Activated CD4-positive, alpha-beta T cell treated with anti-CD3 and anti-CD28 coated beads for 4 hours (primary cell): ENCODE measurements around the gene CNTN1.

ENCODE experiments used
- DNase-seq, 2 donors: peaks; one replicate each; pipeline ENCODE4 v3.0.0-alpha.2; 2020

CNTN1 gene

DNA sequence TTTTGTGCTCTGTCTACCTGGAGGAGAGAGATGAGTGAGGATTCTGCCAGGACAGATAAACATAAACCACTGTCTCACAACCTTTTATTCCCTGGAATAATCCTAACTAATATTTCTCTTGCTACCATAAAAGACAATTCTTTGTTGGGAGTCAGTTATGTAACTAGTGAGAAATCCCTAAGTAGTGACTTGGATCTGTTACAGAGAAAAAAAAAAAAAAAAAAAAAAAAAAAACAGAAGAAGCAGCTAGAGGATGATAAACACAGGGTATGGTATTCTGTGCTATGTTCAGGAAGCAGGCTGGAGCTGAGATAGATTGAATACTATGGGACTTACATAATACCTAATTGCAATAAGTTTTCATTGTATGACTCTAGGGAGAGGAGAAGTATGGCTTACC is 178.7 kb downstream of the CNTN1 start:
- no peak for DNase-seq

GRCh38 chr12:40874868-40875267 is 182.6 kb downstream of the CNTN1 start:
- DNase-seq: no peak

- DNase-seq: no peak
Observed at GRCh38 chr12:40889329-40889728, 197.1 kb downstream of the CNTN1 start.

DNA sequence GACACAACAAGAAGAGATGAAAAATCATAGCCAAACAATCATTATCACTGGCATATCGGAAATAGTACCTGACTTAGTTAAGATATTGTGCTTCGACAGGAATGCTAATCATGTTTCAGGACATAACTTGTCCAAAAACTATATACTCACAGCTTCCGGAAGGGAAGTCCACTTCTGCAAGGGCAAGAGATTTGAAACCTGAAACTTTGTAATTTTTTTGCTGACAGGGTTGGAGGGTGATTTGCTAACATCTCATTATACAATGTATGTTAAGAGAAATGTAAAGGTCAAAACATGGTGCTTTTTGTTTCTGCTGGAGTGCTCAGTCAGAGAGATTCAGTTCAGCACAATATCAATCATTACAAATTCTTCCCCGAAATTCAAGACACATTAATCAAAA is 200.3 kb downstream of the CNTN1 start:
- DNase-seq: no peak

DNA sequence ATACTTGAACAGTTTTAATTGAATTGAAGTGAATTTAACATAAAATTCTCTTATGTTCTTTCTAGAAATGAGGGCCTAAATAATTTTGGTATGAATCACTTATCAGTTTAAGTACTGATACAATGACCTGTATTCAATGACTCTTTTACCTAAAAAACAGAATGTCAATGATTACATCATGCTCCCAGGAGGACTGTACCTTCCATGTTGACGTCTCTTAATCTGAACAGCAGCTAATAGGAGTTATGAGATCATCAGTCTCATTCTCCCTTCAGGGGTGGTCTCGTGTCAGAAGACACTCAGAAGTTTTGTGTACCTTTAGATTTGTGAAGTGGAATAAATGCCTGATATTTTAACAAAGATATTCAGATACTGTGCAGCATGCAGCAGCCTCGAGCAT is 206.3 kb downstream of the CNTN1 start:
- DNase-seq: no peak

GRCh38 chr12:40903040-40903439 is 210.8 kb downstream of the CNTN1 start:
- no peak for DNase-seq

DNA sequence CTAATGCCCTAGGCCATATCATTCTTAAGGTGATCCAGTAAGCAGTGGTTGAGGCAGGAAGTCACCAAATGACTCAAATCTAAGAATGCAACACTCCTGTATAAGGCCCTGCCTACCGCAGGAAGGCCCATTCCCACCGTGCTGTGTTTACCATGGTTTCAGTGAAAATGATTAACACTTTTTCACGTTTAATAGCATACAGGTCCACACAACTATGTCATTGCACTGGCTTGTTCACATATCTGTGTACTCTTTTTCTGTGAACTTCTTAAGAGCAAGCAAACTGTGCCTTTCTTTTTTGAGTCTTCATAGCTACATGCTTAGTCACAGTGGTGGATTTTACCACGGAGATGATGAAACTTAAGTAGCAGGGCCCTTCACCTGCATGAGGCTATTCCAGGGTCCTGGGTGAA is 214.9 kb downstream of the CNTN1 start:
- no peak for DNase-seq

DNA sequence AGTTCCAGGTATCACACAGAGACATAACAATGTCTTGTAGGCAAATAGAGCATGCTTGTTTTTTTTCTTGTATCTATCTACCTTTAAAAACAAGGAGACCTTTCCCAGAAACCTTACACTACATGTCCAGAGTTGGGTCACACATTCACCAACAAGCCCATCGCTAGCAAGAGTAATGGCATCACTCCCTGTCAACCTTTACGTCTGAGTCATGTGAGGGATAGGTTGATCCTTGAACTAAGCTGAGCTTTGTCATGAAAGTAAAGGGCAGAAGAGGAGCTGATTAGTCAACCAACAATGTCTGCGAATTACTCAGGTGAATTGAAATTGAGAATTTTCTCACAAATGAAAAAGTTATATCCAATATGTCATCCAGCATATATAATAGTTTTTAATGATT is 219.4 kb downstream of the CNTN1 start:
- no peak for DNase-seq

DNA sequence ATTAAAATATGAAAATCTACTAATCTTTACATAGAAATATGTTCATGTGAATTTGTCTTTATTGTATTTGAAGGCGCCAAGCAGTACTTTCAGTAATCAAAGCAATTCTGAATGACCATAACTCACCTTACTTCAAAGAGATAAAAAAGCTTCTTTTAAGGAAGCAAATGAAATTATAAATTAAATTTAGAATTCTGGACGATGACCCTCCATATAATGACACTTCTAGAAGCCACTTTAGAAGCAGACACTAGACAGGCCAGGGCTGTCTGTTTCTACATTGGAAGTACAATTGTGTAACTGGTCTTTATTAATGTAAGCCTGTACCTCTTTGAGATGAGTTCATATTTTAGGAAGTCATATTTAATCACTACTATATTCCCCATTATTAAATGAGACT is 222.9 kb downstream of the CNTN1 start:
- no peak for DNase-seq

DNA sequence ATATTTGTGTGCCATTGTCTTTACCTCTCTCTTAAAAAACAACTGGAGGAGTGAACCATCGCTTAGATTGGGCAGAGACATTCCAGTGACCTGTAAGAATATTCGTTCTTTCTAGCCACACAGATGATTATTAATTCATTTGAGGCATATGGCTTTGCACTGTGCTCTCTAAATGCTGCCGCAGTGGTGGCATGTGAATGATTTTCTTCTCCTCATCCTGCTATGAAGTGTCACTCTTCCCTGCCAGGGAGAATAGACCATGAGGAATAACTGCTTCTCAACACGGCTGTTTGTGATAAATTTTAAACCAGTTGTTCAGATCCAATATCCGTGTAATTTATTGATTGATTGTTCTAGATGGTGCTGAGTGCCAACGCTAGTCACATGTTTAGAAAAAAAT is 225.3 kb downstream of the CNTN1 start:
- DNase-seq: no peak

GRCh38 chr12:40921563-40922163 is 229.4 kb downstream of the CNTN1 start:
- DNase-seq: no peak

GRCh38 chr12:40937891-40938290 is 245.7 kb downstream of the CNTN1 start:
- DNase-seq: no peak

DNA sequence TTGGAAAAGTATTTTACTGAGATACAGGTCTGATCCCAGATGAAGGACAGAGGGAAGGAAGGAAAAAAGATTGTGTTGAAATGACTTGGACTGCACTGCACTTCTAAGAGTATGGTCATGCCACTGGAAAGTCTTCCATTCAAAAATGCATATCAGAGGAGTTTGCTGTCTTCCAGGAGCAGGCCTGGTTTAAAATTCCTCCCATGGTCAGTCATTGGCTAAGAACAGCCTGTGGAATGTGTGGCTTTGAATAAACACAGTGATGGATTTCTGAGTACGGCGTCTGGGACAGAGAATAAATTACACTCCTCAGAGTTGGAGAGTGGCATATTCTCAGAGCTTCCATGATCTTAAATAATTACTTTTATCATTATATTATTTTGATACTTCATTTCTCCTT is 250.1 kb downstream of the CNTN1 start:
- no peak for DNase-seq

DNA sequence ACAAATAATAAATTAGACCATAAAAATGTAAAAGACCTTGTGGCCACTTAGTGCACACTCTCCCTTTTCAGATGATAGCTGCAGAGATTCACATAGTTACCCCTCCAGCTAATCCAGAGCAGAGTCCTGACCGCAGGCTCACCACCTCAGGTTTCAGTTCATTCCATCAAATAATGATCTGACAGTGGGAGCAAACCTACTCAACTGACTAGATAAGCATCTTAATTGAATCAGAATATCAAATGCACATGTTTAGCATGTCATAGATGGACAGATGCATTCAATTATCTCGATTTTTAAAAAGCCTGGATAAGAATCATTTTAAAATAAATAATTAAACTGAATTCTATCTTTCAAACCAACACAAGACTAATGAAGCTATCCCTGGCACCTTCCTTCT is 253.5 kb downstream of the CNTN1 start:
- DNase-seq: no peak

GRCh38 chr12:40946612-40947194 is 254.5 kb downstream of the CNTN1 start:
- DNase-seq: no peak

DNA sequence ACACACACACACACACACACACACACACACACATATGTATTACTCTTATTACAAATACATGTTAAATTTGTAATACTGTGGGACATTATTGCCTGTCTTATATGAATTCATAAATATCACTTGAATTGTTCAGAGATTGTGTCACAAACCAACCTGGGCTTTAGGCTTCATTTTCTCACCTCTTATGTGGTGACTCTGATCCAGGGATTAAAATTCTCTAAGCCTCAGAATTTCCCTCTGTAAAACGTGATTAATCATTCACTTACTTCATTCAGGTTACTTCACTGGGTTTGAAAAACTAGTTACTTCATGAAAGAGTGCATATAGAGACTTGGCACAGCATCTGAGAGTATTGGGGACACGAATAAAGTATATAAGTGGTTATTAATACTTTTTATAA is 255.6 kb downstream of the CNTN1 start:
- no peak for DNase-seq

GRCh38 chr12:40953076-40953475 is 260.8 kb downstream of the CNTN1 start:
- DNase-seq: no peak

DNA sequence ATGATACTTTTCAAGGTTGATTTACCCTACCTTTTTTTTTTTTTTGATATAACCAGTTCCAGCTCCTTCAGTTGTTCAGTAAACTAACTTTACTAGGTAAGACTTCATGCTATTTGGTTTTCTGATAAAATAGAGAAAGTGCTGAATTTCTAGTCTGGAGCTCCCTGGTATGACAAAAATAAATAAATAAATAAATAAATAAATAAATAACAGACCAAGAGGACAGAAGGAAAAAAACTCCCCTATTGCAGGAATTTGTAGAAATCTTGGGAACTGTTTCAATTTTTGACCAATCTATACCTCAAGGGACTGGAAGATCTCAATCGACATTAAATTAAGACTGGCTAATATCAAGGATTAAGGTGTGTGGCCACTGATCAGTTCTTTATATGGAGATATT is 265.2 kb downstream of the CNTN1 start:
- DNase-seq: no peak

GRCh38 chr12:40959041-40959440 is 266.8 kb downstream of the CNTN1 start:
- DNase-seq: no peak

- DNase-seq: no peak
Observed at GRCh38 chr12:40963751-40964150, 271.5 kb downstream of the CNTN1 start.

- DNase-seq: no peak
Observed at GRCh38 chr12:40969796-40970195, 277.6 kb downstream of the CNTN1 start.

DNA sequence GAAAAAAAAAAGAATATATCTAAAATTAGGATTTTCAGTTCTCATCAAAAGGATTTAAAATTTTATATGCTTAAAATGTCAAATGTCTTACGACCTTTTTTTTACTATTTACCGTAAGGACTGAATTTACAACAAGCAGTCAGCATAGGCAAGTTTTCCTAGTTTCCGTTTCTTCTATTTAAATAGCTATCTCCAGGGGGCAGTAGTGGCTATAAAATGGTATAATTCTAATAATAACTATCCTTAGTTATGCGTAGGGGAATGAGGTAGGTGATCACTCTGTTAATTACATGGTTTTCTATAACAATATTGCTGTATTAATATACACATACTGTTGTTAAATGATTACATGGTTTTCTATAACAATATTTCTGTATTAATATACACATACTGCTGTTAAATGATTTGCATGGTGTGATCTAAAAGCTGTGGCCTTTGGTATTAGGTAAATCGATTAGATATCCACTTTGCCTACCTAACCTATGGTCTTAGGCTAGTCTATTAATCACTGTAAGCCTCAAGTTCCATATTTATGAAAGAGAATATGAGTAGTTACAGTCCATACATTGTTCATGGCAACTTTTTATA is 278.2 kb downstream of the CNTN1 start:
- no peak for DNase-seq

DNA sequence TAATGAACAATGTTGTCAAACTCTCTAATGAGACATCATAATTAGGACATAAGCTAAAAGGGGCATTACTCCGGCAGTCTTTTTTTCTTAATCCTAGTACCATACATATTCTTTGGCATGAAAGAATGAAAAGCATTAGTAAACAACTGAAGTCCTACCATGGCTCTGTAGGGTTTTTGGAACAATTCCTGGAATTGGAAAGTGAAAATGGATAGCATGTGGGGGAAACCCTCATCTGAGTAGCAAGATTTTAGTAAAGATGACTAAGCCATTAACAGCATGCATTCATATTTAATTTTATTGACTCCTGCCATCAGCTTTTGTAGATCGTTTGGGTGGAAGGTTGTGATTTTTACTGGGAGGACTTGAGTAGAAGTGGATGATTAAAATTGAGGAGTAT is 279.7 kb downstream of the CNTN1 start:
- no peak for DNase-seq

GRCh38 chr12:40976546-40976945 is 284.3 kb downstream of the CNTN1 start:
- no peak for DNase-seq

DNA sequence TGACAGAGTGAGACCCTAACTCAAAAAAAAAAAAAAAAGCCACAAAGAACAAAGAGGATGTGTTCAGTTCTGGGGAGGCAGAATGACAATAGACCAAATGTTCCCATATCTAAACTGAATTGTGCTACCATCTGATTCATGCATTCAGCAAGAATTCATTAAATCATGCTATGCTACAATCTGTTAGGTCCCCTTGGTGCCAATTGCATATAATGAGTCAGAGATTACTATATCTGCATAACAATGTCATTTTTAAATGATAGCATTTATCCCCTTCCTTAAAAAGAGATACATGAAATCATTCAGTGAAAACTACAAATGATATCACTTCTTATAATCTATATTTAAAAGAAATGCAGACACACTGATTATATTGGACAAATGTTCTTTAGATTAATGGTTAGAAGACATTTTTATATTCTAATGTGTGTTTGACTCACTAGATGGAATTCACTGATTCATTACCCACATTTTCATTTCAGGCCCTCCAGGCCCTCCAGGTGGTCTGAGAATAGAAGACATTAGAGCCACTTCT is 288.3 kb downstream of the CNTN1 start:
- DNase-seq: no peak
